HEK293 (cell line): Measurements from ENCODE around the gene GHDC.
A peak's percentile ranks its signal among the peaks of the same experiment; 100 is the strongest.

Experiments
- CTCF ChIA-PET: fragments of 350-600 bp; formaldehyde crosslinking; extraction: SDS; loops from one replicate; lab custom pipeline; 2021; ENCODE audit warnings: antibody characterized with exemption; lab: Yijun Ruan, JAX
- POLR2A ChIA-PET: fragments of 300-600 bp; formaldehyde crosslinking; extraction: SDS; loops from one replicate; lab custom pipeline; 2020; ENCODE audit warnings: antibody characterized with exemption, inconsistent platforms; lab: Yijun Ruan, JAX
- H3K27ac ChIP-seq: fragments of 200-500 bp; sonication (Bioruptor generic); 2 replicates; pipeline ENCODE4 v1.5.1; 2014; ENCODE audit warnings: low read depth, low read length, control low read depth, inconsistent platforms; ENCODE audit errors: extremely low read depth
- H3K36me3 ChIP-seq, 2 experiments: fragments of 200-500 bp in 1 of 2; sonication (Bioruptor generic) in 1 of 2; 1 replicate in 1 of 2; 2 replicates in 1 of 2; pipeline ENCODE4 v1.5.1; 2014 to 2017; ENCODE audit warnings: inconsistent platforms in 2 of 2, low read length in 2 of 2; ENCODE audit not compliant: control insufficient read depth in 2 of 2, insufficient read depth in 1 of 2
- H3K4me1 ChIP-seq: fragments of 200-500 bp; sonication (Bioruptor generic); 2 replicates; pipeline ENCODE4 v1.5.1; 2014; ENCODE audit warnings: mild to moderate bottlenecking, low read length, inconsistent platforms; ENCODE audit not compliant: control insufficient read depth, insufficient read depth
- H3K4me3 ChIP-seq: 2 replicates; pipeline ENCODE4 v1.5.1; 2011; ENCODE audit warnings: low read depth, mild to moderate bottlenecking, control low read depth, low read length, moderate library complexity
- H3K9me3 ChIP-seq: fragments of 200-500 bp; sonication (Bioruptor generic); 2 replicates; pipeline ENCODE4 v1.5.1; 2014; ENCODE audit warnings: low read depth, low read length, inconsistent platforms; ENCODE audit not compliant: control insufficient read depth, insufficient read depth
- CTCF ChIP-seq: fragments of 450-650 bp; formaldehyde crosslinking; IDR thresholded peaks from 2 replicates; pipeline ENCODE4 v1.5.1; 2016; ENCODE audit warnings: missing biosample characterization, missing genetic modification characterization
- GLI2 ChIP-seq: fragments of 450-650 bp; formaldehyde crosslinking; IDR thresholded peaks from 2 replicates; pipeline ENCODE4; 2017; ENCODE audit warnings: missing biosample characterization, missing genetic modification characterization, low read depth, borderline replicate concordance
- GLIS2 ChIP-seq: fragments of 450-650 bp; formaldehyde crosslinking; IDR thresholded peaks from 2 replicates; pipeline ENCODE4 v1.5.1; 2016; ENCODE audit warnings: missing biosample characterization, missing genetic modification characterization
- KLF16 ChIP-seq: fragments of 450-650 bp; formaldehyde crosslinking; IDR thresholded peaks from 2 replicates; pipeline ENCODE4 v1.5.1; 2017; ENCODE audit warnings: missing biosample characterization, missing genetic modification characterization
- MZF1 ChIP-seq: fragments of 450-650 bp; formaldehyde crosslinking; IDR thresholded peaks from 2 replicates; pipeline ENCODE4 v1.5.1; 2017; ENCODE audit warnings: missing biosample characterization, missing genetic modification characterization, borderline replicate concordance
- PBX3 ChIP-seq: sonication (generic); formaldehyde crosslinking; IDR thresholded peaks from 2 replicates; pipeline ENCODE4 v1.8.1; 2022; ENCODE audit warnings: mild to moderate bottlenecking, moderate library complexity, missing genetic modification reagents
- PRDM10 ChIP-seq: fragments of 450-650 bp; formaldehyde crosslinking; IDR thresholded peaks from 2 replicates; pipeline ENCODE4 v1.5.1; 2016; ENCODE audit warnings: missing biosample characterization, missing genetic modification characterization
- PRDM4 ChIP-seq: fragments of 450-650 bp; formaldehyde crosslinking; IDR thresholded peaks from 2 replicates; pipeline ENCODE4 v1.5.1; 2017; ENCODE audit warnings: missing biosample characterization, missing genetic modification characterization
- PRDM6 ChIP-seq: fragments of 450-650 bp; formaldehyde crosslinking; IDR thresholded peaks from 2 replicates; pipeline ENCODE4 v1.5.1; 2017; ENCODE audit warnings: missing biosample characterization, missing genetic modification characterization
- RBAK ChIP-seq: fragments of 450-650 bp; formaldehyde crosslinking; IDR thresholded peaks from 2 replicates; pipeline ENCODE4 v1.5.1; 2016; ENCODE audit warnings: missing biosample characterization, missing genetic modification characterization
- ZBTB7A ChIP-seq: fragments of 450-650 bp; formaldehyde crosslinking; IDR thresholded peaks from 2 replicates; pipeline ENCODE4 v1.5.1; 2016; ENCODE audit warnings: low read depth, missing biosample characterization, missing genetic modification characterization
- ZIC2 ChIP-seq: fragments of 450-650 bp; formaldehyde crosslinking; IDR thresholded peaks from 2 replicates; pipeline ENCODE4 v1.5.1; 2016; ENCODE audit warnings: missing biosample characterization, missing genetic modification characterization
- ZNF10 ChIP-seq: fragments of 450-650 bp; formaldehyde crosslinking; IDR thresholded peaks from 2 replicates; pipeline ENCODE4 v1.5.1; 2017; ENCODE audit warnings: missing biosample characterization, missing genetic modification characterization
- ZNF16 ChIP-seq: fragments of 450-650 bp; formaldehyde crosslinking; IDR thresholded peaks from 2 replicates; pipeline ENCODE4 v1.5.1; 2016; ENCODE audit warnings: low read depth, missing biosample characterization, missing genetic modification characterization
- ZNF169 ChIP-seq: fragments of 450-650 bp; formaldehyde crosslinking; IDR thresholded peaks from 2 replicates; pipeline ENCODE4 v1.5.1; 2016; ENCODE audit warnings: missing biosample characterization, missing genetic modification characterization
- ZNF223 ChIP-seq: fragments of 450-650 bp; formaldehyde crosslinking; IDR thresholded peaks from 2 replicates; pipeline ENCODE4 v1.5.1; 2016; ENCODE audit warnings: missing biosample characterization, missing genetic modification characterization
- ZNF292 ChIP-seq: fragments of 450-650 bp; formaldehyde crosslinking; IDR thresholded peaks from 2 replicates; pipeline ENCODE4 v1.5.1; 2016; ENCODE audit warnings: low read depth, missing biosample characterization, missing genetic modification characterization, borderline replicate concordance
- ZNF398 ChIP-seq: fragments of 450-650 bp; formaldehyde crosslinking; IDR thresholded peaks from 2 replicates; pipeline ENCODE4 v1.5.1; 2017; ENCODE audit warnings: missing biosample characterization, missing genetic modification characterization
- ZNF521 ChIP-seq: fragments of 450-650 bp; formaldehyde crosslinking; IDR thresholded peaks from 2 replicates; pipeline ENCODE4 v1.5.1; 2017; ENCODE audit warnings: missing biosample characterization, mild to moderate bottlenecking, missing genetic modification characterization
- ZNF621 ChIP-seq: fragments of 450-650 bp; formaldehyde crosslinking; IDR thresholded peaks from 2 replicates; pipeline ENCODE4 v1.5.1; 2017; ENCODE audit warnings: missing biosample characterization, missing genetic modification characterization

Gene GHDC

GRCh38 chr17:42180922-42181850 is 13.1 kb downstream of the GHDC start, which contains the start of gene KCNH4 (continued):
- TF ChIP-seq PRDM10 (tag by site-specific recombination) (peak; percentile 18; the same call in 1 of the 2 replicates), PRDM6 (tag by site-specific recombination) (no peak), ZNF223 (tag by site-specific recombination) (no peak), CTCF (peak; percentile 26; the same call in 1 of the 2 replicates), GLIS2 (tag by site-specific recombination) (peak; percentile 54), ZNF398 (tag by site-specific recombination) (0 out of 2 replicates have a peak, but pooled peaks have one; percentile 32), ZNF169 (tag by site-specific recombination) (no peak), PBX3 (0 out of 2 replicates have a peak, but pooled peaks have one; percentile 47)

GRCh38 chr17:42180411-42180921 is 13.8 kb downstream of the GHDC start:
- Histone ChIP-seq H3K4me3 (no peak overlapping the region; the same call in 1 of the 2 replicates), H3K27ac (no peak overlapping the region), H3K36me3 (no peaks in the 10 kb centered on the region), H3K4me1 (no peaks in the 10 kb centered on the region), H3K9me3 (no peaks in the 10 kb centered on the region)
- ChIA-PET CTCF (interaction anchor here (0.6 to 2.4 kb wide), 8 partner anchors 14 to 358 kb away, joined by 3 to 9 read pairs (median 4); no protein-coding TSS in a partner anchor), POLR2A (interaction anchor here (0.9 kb wide), 1 partner anchor 44 kb away, joined by 3 read pairs; no protein-coding TSS in a partner anchor)
- TF ChIP-seq RBAK (tag by site-specific recombination) (no peak), PRDM4 (tag by site-specific recombination) (no peak), GLIS2 (tag by site-specific recombination) (peak; percentile 9; the same call in 1 of the 2 replicates), ZBTB7A (tag by site-specific recombination) (no peak), ZNF621 (tag by site-specific recombination) (no peak), KLF16 (tag by site-specific recombination) (no peak), ZNF292 (tag by site-specific recombination) (no peak), ZNF223 (tag by site-specific recombination) (peak; percentile 81), ZIC2 (tag by site-specific recombination) (no peak), ZNF10 (tag by site-specific recombination) (no peak), MZF1 (tag by site-specific recombination) (no peak), ZNF169 (tag by site-specific recombination) (no peak), GLI2 (tag by site-specific recombination) (no peak), ZNF521 (tag by site-specific recombination) (no peak), ZNF16 (tag by site-specific recombination) (no peak)
